Fibroblast of villous mesenchyme (primary cell): ENCODE results near the gene SLC5A3. TPM values are rescaled to one million over a fixed set of nuclear protein-coding genes. Genes with fewer than 3 reads are reported as not detected.

Experiments used
- DNase-seq: peaks from one replicate; pipeline ENCODE4 v3.0.0-alpha.2; 2010; ENCODE audit warnings: low read depth
- H3K4me3 ChIP-seq: 2 replicates; pipeline ENCODE4 v1.5.1; 2011; ENCODE audit warnings: low read depth, mild to moderate bottlenecking, low read length
- total RNA-seq: library from RNA; depleted of rRNA; stranded (reverse); fragments of >200 nt; gene quantifications from 2 replicates; pipeline ENCODE4 v1.2.3, GENCODE V29; 2012
- TF ChIP-seq, protein P1 (sequence below): IDR thresholded peaks from 2 replicates; pipeline ENCODE4 v1.5.1; 2012; ENCODE audit warnings: low read depth, mild to moderate bottlenecking, low read length; ENCODE audit not compliant: insufficient read depth

Gene SLC5A3
- total RNA-seq, 1 donor: 142 TPM

- TF ChIP-seq, protein P1, sequence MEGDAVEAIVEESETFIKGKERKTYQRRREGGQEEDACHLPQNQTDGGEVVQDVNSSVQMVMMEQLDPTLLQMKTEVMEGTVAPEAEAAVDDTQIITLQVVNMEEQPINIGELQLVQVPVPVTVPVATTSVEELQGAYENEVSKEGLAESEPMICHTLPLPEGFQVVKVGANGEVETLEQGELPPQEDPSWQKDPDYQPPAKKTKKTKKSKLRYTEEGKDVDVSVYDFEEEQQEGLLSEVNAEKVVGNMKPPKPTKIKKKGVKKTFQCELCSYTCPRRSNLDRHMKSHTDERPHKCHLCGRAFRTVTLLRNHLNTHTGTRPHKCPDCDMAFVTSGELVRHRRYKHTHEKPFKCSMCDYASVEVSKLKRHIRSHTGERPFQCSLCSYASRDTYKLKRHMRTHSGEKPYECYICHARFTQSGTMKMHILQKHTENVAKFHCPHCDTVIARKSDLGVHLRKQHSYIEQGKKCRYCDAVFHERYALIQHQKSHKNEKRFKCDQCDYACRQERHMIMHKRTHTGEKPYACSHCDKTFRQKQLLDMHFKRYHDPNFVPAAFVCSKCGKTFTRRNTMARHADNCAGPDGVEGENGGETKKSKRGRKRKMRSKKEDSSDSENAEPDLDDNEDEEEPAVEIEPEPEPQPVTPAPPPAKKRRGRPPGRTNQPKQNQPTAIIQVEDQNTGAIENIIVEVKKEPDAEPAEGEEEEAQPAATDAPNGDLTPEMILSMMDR: no peak
- DNase-seq: no peak
- no peak overlapping the region for H3K4me3 ChIP-seq
Observed at GRCh38 chr21:34086887-34087306, 13.5 kb downstream of the SLC5A3 start.

GRCh38 chr21:34088752-34089151 is 15.4 kb downstream of the SLC5A3 start:
- TF ChIP-seq, protein P1: no peak
- DNase-seq: peak; percentile 54
- H3K4me3 ChIP-seq: no peak overlapping the region

GRCh38 chr21:34091032-34091431 is 17.7 kb downstream of the SLC5A3 start:
- no peak overlapping the region for H3K4me3 ChIP-seq
- TF ChIP-seq, protein P1: no peak
- no peak for DNase-seq

DNA sequence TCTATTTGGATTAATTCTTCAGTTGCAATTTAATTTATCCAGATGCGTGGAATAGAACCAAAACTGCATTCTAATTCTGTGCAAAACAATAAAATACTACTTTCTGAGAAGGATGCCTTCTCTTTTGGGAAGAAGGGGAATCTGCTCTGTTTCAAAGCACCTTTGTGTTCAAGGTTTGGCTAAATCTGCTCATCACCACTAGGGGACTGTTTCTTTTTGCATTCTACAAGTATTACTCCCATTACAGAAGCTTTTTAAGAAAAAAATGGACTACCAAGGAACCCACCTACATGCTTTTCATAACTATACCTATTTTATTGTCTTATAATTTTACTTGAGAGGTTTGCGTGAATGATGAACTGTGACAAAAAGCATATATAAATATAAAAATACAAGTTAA is 18.2 kb downstream of the SLC5A3 start:
- H3K4me3 ChIP-seq: no peak overlapping the region
- TF ChIP-seq, protein P1: peak; percentile 48
- no peak for DNase-seq

GRCh38 chr21:34092262-34092921 is 19.0 kb downstream of the SLC5A3 start:
- no peak overlapping the region for H3K4me3 ChIP-seq
- DNase-seq: no peak
- TF ChIP-seq, protein P1: no peak

GRCh38 chr21:34093083-34093482 is 19.7 kb downstream of the SLC5A3 start:
- TF ChIP-seq, protein P1: no peak
- H3K4me3 ChIP-seq: no peak overlapping the region
- DNase-seq: peak; percentile 39

- H3K4me3 ChIP-seq: no peak overlapping the region
- TF ChIP-seq, protein P1: no peak
- DNase-seq: no peak
Observed at GRCh38 chr21:34094949-34095348, 21.6 kb downstream of the SLC5A3 start.
